ENCODE measurements around the gene TBC1D4. TPM values are rescaled to one million over a fixed set of nuclear protein-coding genes. Genes with fewer than 3 reads are reported as not detected.

Gene TBC1D4
- total RNA-seq, 1 experiment from 2014 or later = 177 TPM

DNA sequence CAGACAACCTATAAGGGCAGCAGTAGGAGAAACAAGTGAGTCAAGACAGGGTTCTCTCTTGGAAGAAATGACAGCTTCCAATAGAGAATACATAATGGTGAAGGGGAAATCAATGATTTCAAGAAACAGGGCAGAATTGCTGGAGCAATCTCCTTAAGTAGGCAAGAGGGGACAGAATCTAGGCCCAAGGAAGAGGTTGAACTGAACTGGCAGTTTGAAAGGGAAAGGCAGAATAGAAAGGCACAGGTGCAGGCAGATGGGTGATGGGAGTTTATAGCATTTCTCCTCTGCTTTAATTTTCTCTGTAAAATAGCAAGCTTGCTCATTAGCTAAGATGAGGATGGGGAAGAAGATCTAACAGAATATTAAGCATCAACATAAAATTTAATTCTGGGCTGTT is 110.8 kb downstream of the TBC1D4 start:
- CTCF ChIA-PET = interaction anchor here (6.3 kb wide), 1 partner anchor 111 kb away, joined by 34 read pairs; the partner anchor contains the start of gene TBC1D4
- Histone ChIP-seq H3K4me3 (ENCODE audit: low read depth, low read length) (no peak overlapping the region), H3K27me3 (replicated peaks; ENCODE audit: control insufficient read depth, insufficient read depth, low read length) (no peaks in the 10 kb centered on the region; the same call in 1 of the 2 replicates), H3K4me1 (peaks cover 76% of the 10 kb centered on the region), H3K36me3 (ENCODE audit: control insufficient read depth, insufficient read depth, low read length) (0 out of 2 replicates have a peak, but pooled peaks cover 2% of the 10 kb centered on the region), H3K9me3 (no peaks in the 10 kb centered on the region)
- POLR2A ChIA-PET = no interaction called here
- Mint-ChIP-seq H3K4me1 (ENCODE audit: low read depth, unreplicated experiment) (peaks cover 50% of the 10 kb centered on the region), H3K36me3 (ENCODE audit: insufficient read depth, unreplicated experiment) (peaks cover 28% of the 10 kb centered on the region), H3K27ac (ENCODE audit: unreplicated experiment) (no peak overlapping the region), H3K4me3 (ENCODE audit: unreplicated experiment) (no peak overlapping the region), H3K27me3 (ENCODE audit: insufficient read depth, unreplicated experiment) (no peaks in the 10 kb centered on the region), H3K9me3 (ENCODE audit: unreplicated experiment) (no peaks in the 10 kb centered on the region)
- TF ChIP-seq, protein P1, sequence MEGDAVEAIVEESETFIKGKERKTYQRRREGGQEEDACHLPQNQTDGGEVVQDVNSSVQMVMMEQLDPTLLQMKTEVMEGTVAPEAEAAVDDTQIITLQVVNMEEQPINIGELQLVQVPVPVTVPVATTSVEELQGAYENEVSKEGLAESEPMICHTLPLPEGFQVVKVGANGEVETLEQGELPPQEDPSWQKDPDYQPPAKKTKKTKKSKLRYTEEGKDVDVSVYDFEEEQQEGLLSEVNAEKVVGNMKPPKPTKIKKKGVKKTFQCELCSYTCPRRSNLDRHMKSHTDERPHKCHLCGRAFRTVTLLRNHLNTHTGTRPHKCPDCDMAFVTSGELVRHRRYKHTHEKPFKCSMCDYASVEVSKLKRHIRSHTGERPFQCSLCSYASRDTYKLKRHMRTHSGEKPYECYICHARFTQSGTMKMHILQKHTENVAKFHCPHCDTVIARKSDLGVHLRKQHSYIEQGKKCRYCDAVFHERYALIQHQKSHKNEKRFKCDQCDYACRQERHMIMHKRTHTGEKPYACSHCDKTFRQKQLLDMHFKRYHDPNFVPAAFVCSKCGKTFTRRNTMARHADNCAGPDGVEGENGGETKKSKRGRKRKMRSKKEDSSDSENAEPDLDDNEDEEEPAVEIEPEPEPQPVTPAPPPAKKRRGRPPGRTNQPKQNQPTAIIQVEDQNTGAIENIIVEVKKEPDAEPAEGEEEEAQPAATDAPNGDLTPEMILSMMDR (IDR thresholded peaks at IDR 0.05; ENCODE audit: insufficient read depth in 1 of 2, low read depth in 1 of 2, low read length in 1 of 2, severe bottlenecking in 1 of 2, unreplicated experiment in 1 of 2) = no peak
- DNase-seq = no peak
- intact Hi-C loops (cut with micrococcal nuclease; ENCODE audit: unreplicated experiment) = loop anchor here (10.0 kb wide), 1 partner anchor 264 kb away; the partner anchor contains the start of gene LMO7
- BruUV-seq (replicated peaks) = no TSS peak

DNA sequence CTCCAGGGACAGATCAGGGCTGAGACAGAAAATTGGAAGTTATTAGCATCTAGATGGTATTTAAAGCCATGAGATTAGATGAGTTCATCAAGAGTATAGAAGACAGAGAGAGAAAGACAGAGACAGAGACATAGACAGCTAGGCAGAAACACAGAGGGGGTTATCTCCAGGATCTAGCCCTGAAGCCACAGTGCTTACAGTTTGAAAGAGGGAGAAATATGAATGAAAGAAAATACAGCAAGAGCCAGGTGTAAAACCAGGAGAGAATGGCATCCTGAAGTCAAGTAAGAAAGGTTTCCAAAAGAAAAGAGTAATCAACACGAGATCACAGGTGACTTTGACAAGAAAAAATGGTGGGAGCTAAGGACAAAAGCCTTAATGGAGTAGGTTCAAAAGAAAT is 111.2 kb downstream of the TBC1D4 start:
- BruUV-seq (replicated peaks) = no TSS peak
- intact Hi-C loops (cut with micrococcal nuclease; ENCODE audit: unreplicated experiment) = loop anchor here (10.0 kb wide), 1 partner anchor 264 kb away; the partner anchor contains the start of gene LMO7
- no peaks in the 10 kb centered on the region for H3K9me3 ChIP-seq
- Mint-ChIP-seq H3K27me3 (ENCODE audit: insufficient read depth, unreplicated experiment) (no peaks in the 10 kb centered on the region), H3K27ac (ENCODE audit: unreplicated experiment) (no peak overlapping the region), H3K4me3 (ENCODE audit: unreplicated experiment) (no peak overlapping the region), H3K4me1 (ENCODE audit: low read depth, unreplicated experiment) (peaks cover 48% of the 10 kb centered on the region), H3K36me3 (ENCODE audit: insufficient read depth, unreplicated experiment) (peaks cover 26% of the 10 kb centered on the region), H3K9me3 (ENCODE audit: unreplicated experiment) (no peaks in the 10 kb centered on the region)
- H3K4me1 ChIP-seq = peaks cover 76% of the 10 kb centered on the region
- no peak for DNase-seq
- H3K4me3 ChIP-seq (ENCODE audit: low read depth, low read length) = no peak overlapping the region
- 0 out of 2 replicates have a peak, but pooled peaks cover 2% of the 10 kb centered on the region for H3K36me3 ChIP-seq (ENCODE audit: control insufficient read depth, insufficient read depth, low read length)
- ChIA-PET POLR2A (no interaction called here), CTCF (interaction anchor here (6.3 kb wide), 1 partner anchor 111 kb away, joined by 34 read pairs; the partner anchor contains the start of gene TBC1D4)
- H3K27me3 ChIP-seq (replicated peaks; ENCODE audit: control insufficient read depth, insufficient read depth, low read length) = no peaks in the 10 kb centered on the region; the same call in 1 of the 2 replicates
- TF ChIP-seq, protein P1 (IDR thresholded peaks at IDR 0.05; ENCODE audit: insufficient read depth in 1 of 2, low read depth in 1 of 2, low read length in 1 of 2, severe bottlenecking in 1 of 2, unreplicated experiment in 1 of 2) = no peak

DNA sequence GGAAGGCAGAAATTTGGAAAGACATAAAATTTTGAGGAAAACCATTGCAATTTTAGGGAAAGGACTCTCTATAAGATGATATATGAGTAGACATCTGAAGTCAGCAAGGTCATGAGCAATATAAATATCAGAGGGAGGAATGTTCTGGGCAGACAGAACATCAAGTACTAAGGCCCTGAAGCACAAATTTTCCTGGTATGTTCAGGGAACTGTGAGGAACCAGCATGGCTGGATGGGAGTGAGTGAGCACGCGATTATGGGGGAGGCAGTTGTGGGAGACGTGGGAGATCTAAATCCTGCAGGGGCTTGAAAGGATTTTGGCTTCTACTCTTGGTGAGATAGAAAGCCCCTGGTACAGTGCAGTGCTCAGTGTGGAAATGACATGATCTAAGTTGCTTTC is 112.0 kb downstream of the TBC1D4 start:
- Mint-ChIP-seq H3K4me1 (ENCODE audit: low read depth, unreplicated experiment) (peaks cover 51% of the 10 kb centered on the region), H3K27me3 (ENCODE audit: insufficient read depth, unreplicated experiment) (no peaks in the 10 kb centered on the region), H3K36me3 (ENCODE audit: insufficient read depth, unreplicated experiment) (peaks cover 23% of the 10 kb centered on the region), H3K4me3 (ENCODE audit: unreplicated experiment) (no peak overlapping the region), H3K9me3 (ENCODE audit: unreplicated experiment) (no peaks in the 10 kb centered on the region), H3K27ac (ENCODE audit: unreplicated experiment) (no peak overlapping the region)
- no peaks in the 10 kb centered on the region; the same call in 1 of the 2 replicates for H3K27me3 ChIP-seq (replicated peaks; ENCODE audit: control insufficient read depth, insufficient read depth, low read length)
- H3K4me1 ChIP-seq = peaks cover 83% of the 10 kb centered on the region
- H3K36me3 ChIP-seq (ENCODE audit: control insufficient read depth, insufficient read depth, low read length) = 0 out of 2 replicates have a peak, but pooled peaks cover 1% of the 10 kb centered on the region
- ChIA-PET POLR2A (no interaction called here), CTCF (interaction anchor here (6.3 kb wide), 1 partner anchor 112 kb away, joined by 34 read pairs; the partner anchor contains the start of gene TBC1D4)
- no peak for DNase-seq
- intact Hi-C loops (cut with micrococcal nuclease; ENCODE audit: unreplicated experiment) = loop anchor here (10.0 kb wide), 1 partner anchor 265 kb away; the partner anchor contains the start of gene LMO7
- no peaks in the 10 kb centered on the region for H3K9me3 ChIP-seq
- H3K4me3 ChIP-seq (ENCODE audit: low read depth, low read length) = no peak overlapping the region
- no TSS peak for BruUV-seq (replicated peaks)
- TF ChIP-seq, protein P1 (IDR thresholded peaks at IDR 0.05; ENCODE audit: insufficient read depth in 1 of 2, low read depth in 1 of 2, low read length in 1 of 2, severe bottlenecking in 1 of 2, unreplicated experiment in 1 of 2) = no peak
